ENCODE data around the gene NFIL3. TPM values are rescaled to one million over a fixed set of nuclear protein-coding genes. Genes with fewer than 3 reads are reported as not detected.
"Not testable (repeated sequence)": the region's sequence is repeated elsewhere in the genome, so short reads cannot be mapped to it uniquely, and the experiment has no call there.

NFIL3 gene
- 15.5 and 18.1 TPM in 2 replicates for total RNA-seq

DNA sequence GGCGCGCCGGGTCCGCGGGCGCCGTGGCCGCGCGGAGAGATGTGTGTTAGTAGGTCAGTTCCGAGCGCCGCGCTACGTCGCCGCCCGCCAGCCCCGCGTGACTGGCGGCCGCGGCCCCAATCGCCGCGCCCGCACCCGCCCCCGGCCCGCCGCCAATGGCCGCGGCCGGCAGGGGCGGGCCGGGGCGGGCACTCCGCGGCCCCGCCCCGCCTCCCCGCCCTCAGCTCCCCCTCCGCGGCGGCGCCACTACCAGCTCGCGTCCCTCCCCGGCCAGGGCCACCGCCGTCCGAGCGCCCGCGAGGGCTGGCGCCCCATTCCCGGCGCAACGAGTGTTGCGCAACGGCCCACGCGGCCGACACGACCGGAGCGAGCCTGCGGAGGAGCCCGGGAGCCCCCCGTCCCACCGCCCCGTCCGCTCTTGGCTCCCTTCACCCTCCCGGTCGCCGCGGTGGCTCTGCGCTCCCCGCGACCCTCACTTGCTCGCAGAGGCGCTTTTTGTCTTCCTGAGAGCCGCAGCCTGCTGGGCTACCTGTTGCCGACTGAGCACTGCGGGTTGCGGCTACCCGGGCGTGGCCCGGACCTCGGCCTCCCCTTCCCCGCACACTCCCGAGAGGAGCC, at the start of gene NFIL3:
TSS of gene NFIL3 (minus strand) at position 48 of the 618 bp plus-strand sequence. CDS start 13,098 bp downstream, outside the sequence.
- peak; percentile 82 for DNase-seq (ENCODE audit: low read depth)
- TF ChIP-seq CTCF (IDR thresholded peaks at IDR 0.05; ENCODE audit: insufficient read depth, low read depth, low read length), result no peak
- peak within 1 kb of the TSS; percentile 92 for H3K4me3 ChIP-seq (ENCODE audit: low read depth, low read length)

DNA sequence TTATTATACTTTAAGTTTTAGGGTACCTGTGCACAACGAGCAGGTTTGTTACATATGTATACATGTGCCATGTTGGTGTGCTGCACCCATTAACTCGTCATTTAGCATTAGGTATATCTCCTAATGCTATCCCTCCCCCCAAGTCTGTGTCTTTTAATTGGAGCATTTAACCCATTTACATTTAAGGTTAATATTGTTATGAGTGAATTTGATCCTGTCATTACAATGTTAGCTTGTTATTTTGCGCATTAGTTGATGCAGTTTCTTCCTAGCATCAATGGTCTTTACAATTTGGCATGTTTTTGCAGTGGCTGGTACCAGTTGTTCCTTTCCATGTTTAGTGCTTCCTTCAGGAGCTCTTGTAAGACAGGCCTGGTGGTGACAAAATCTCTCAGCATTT, 47.9 kb upstream of the NFIL3 start:
- H3K4me3 ChIP-seq (ENCODE audit: low read depth, low read length); DNase-seq (ENCODE audit: low read depth): not testable (repeated sequence)

DNA sequence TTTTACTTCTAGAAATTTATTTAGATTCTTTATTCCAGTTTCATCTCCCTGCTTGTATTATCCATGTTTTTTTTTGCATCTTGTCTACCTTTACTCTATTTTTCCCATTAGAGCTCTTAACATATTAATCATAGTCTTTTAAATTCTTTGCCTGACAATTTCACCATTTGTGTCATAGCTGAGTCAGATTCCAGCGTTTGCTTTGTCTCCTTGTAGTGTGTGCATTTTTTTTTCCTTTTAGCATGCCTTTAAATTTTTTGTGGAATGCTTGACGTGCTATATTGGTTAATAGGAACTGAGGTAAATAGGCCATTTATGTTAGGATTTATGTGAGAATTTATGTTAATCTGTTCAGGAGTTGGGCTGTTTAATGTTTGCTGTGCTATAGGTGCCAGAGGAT, 41.8 kb upstream of the NFIL3 start:
- no peak for DNase-seq (ENCODE audit: low read depth)
- TF ChIP-seq CTCF (IDR thresholded peaks at IDR 0.05; ENCODE audit: insufficient read depth, low read depth, low read length), result no peak
- no peak overlapping the region for H3K4me3 ChIP-seq (ENCODE audit: low read depth, low read length)

GRCh38 chr9:91458906-91459305, 35.3 kb upstream of the NFIL3 start:
- peak; percentile 11 for DNase-seq (ENCODE audit: low read depth)
- no peak overlapping the region for H3K4me3 ChIP-seq (ENCODE audit: low read depth, low read length)
- TF ChIP-seq CTCF (IDR thresholded peaks at IDR 0.05; ENCODE audit: insufficient read depth, low read depth, low read length), result no peak

DNA sequence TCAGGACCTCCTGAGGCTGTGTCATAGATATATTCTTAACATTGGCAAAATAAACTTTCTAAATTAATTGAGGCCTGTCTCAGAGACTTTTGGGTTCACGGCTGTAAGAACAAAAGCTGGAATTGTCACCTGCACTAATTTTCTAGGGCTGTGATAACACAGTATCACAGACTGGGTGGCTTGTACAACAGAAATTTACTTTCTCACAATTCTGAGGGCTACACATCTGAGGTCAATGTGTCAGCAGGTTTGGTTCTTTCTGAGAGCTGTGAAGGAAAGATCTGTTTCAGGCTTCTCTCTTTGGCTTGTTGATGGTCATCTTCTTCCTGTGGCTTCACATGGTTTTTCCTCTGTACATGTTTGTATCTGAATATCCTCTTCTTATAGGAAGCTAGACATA, 29.2 kb upstream of the NFIL3 start:
- H3K4me3 ChIP-seq (ENCODE audit: low read depth, low read length), result no peak overlapping the region
- no peak for DNase-seq (ENCODE audit: low read depth)
- TF ChIP-seq CTCF (IDR thresholded peaks at IDR 0.05; ENCODE audit: insufficient read depth, low read depth, low read length), result no peak

DNA sequence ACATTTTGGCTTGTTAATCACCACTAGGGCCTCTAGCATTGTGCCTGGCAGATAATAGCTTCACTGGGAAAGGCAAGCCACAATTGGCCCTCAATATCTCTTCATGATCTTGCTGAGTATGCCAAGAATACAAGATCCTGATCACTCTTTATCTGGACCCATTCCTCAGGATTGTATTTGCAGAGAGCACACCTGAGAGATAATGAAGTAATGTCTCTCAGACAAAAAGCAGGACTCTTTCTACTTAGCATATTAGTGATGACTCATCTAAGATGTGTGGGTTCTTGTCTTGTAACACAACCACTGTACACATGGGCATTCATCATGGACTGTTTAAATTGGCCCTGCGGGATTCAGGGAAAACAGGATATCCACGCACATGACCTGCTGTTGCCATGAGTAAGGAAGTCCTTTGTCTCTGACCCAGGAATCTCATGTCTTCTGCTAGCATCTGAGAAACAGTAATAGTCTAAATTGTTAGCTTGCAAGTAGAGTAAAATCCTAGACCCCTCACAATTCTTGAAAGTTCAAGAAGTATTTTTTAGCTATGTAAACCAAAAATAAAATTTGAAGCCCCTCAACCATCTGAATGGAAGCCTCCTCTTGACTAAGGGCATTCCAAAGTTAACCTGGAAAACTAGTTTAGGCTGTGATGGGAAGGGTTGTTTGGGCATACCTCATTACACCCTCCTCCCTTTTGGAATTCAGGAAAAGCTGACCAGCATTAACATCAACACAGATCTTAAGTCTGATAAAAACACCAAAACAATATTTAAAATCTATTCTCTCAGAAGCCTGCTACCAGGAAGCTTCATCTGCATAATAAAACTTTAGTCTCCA, 28.0 kb upstream of the NFIL3 start:
- no peak for DNase-seq (ENCODE audit: low read depth)
- no peak overlapping the region for H3K4me3 ChIP-seq (ENCODE audit: low read depth, low read length)
- no peak for TF ChIP-seq CTCF (IDR thresholded peaks at IDR 0.05; ENCODE audit: insufficient read depth, low read depth, low read length)

DNA sequence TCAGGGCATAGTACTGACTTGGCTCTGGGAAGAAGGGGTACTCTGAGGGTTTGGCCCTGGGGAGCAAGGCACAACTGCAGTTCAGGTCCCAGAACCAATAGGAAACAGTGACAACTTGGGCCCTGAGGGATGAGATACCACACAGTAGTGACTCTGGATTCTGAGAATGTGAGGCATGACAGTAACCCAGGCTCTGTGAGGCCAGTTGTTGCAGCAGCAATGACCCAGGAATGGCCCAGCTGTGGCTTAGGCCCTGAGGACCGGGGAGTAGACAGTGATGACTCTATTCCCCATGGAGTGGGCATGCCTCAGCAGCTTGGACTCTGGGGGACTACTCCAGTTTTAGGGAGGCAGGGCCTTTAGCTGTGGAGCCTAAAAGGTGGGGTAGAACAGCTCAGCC, 21.5 kb upstream of the NFIL3 start:
- no peak overlapping the region for H3K4me3 ChIP-seq (ENCODE audit: low read depth, low read length)
- TF ChIP-seq CTCF (IDR thresholded peaks at IDR 0.05; ENCODE audit: insufficient read depth, low read depth, low read length), result no peak
- no peak for DNase-seq (ENCODE audit: low read depth)

All from fibroblast of villous mesenchyme (primary cell).